ENCODE data around the gene GLIPR2. TPM values are rescaled to one million over a fixed set of nuclear protein-coding genes. Genes with fewer than 3 reads are reported as not detected.

GLIPR2 gene
- total RNA-seq, 4 donors from 2014 or later, result 8.6 to 31.4 (median 11.6) TPM

GRCh38 chr9:36118201-36118600, 18.3 kb upstream of the GLIPR2 start:
- TF ChIP-seq CTCF (IDR thresholded peaks at IDR 0.05) (no peak), POLR2A (IDR thresholded peaks at IDR 0.05) (no peak)
- Histone ChIP-seq H3K4me1 (no peaks in the 10 kb centered on the region), H3K36me3 (no peaks in the 10 kb centered on the region), H3K9me3 (no peaks in the 10 kb centered on the region), H3K4me3 (no peak overlapping the region), H3K27ac (no peak overlapping the region), H3K27me3 (no peaks in the 10 kb centered on the region)
- DNase-seq, result no peak

GRCh38 chr9:36118706-36119105, 17.8 kb upstream of the GLIPR2 start:
- Histone ChIP-seq H3K9me3 (no peaks in the 10 kb centered on the region), H3K4me1 (no peaks in the 10 kb centered on the region), H3K27ac (no peak overlapping the region), H3K27me3 (no peaks in the 10 kb centered on the region), H3K4me3 (no peak overlapping the region), H3K36me3 (no peaks in the 10 kb centered on the region)
- no peak for TF ChIP-seq CTCF (IDR thresholded peaks at IDR 0.05)
- no peak for TF ChIP-seq POLR2A (IDR thresholded peaks at IDR 0.05)
- DNase-seq, result no peak

GRCh38 chr9:36119476-36119875, 17.1 kb upstream of the GLIPR2 start:
- TF ChIP-seq POLR2A (IDR thresholded peaks at IDR 0.05), result no peak
- TF ChIP-seq CTCF (IDR thresholded peaks at IDR 0.05), result no peak
- Histone ChIP-seq H3K27ac (no peak overlapping the region), H3K4me3 (no peak overlapping the region), H3K9me3 (no peaks in the 10 kb centered on the region), H3K36me3 (no peaks in the 10 kb centered on the region), H3K4me1 (peaks cover 0 to under 1% (median 0%) of the 10 kb centered on the region in 4 donors), H3K27me3 (no peaks in the 10 kb centered on the region)
- no peak for DNase-seq

- H3K36me3 ChIP-seq, result no peaks in the 10 kb centered on the region
- TF ChIP-seq CTCF (IDR thresholded peaks at IDR 0.05) (no peak), POLR2A (IDR thresholded peaks at IDR 0.05) (no peak)
- no peak overlapping the region for H3K27ac ChIP-seq
- no peaks in the 10 kb centered on the region for H3K9me3 ChIP-seq
- no peak for DNase-seq
- peaks cover 0 to 13% (median 0%) of the 10 kb centered on the region in 4 donors for H3K4me1 ChIP-seq
- no peaks in the 10 kb centered on the region for H3K27me3 ChIP-seq
- no peak overlapping the region for H3K4me3 ChIP-seq
Measured at GRCh38 chr9:36120705-36121104, 15.8 kb upstream of the GLIPR2 start.

GRCh38 chr9:36121971-36122370, 14.6 kb upstream of the GLIPR2 start:
- no peak overlapping the region for H3K27ac ChIP-seq
- no peak for TF ChIP-seq POLR2A (IDR thresholded peaks at IDR 0.05)
- no peak for TF ChIP-seq CTCF (IDR thresholded peaks at IDR 0.05)
- no peaks in the 10 kb centered on the region for H3K36me3 ChIP-seq
- H3K9me3 ChIP-seq, result no peaks in the 10 kb centered on the region
- H3K27me3 ChIP-seq, result no peaks in the 10 kb centered on the region
- H3K4me3 ChIP-seq, result no peak overlapping the region
- DNase-seq, result no peak
- peaks cover 0 to 14% (median 0%) of the 10 kb centered on the region in 4 donors for H3K4me1 ChIP-seq

GRCh38 chr9:36123515-36123914, 13.0 kb upstream of the GLIPR2 start:
- no peaks in the 10 kb centered on the region for H3K36me3 ChIP-seq
- TF ChIP-seq POLR2A (IDR thresholded peaks at IDR 0.05) (no peak), CTCF (IDR thresholded peaks at IDR 0.05) (no peak)
- no peak overlapping the region for H3K27ac ChIP-seq
- no peaks in the 10 kb centered on the region for H3K27me3 ChIP-seq
- no peak overlapping the region for H3K4me3 ChIP-seq
- DNase-seq, result no peak
- H3K9me3 ChIP-seq, result no peaks in the 10 kb centered on the region
- peaks cover 0 to 22% (median 4%) of the 10 kb centered on the region in 4 donors for H3K4me1 ChIP-seq
